ENCODE data around the gene AVPR1B.

AVPR1B gene, protein sequence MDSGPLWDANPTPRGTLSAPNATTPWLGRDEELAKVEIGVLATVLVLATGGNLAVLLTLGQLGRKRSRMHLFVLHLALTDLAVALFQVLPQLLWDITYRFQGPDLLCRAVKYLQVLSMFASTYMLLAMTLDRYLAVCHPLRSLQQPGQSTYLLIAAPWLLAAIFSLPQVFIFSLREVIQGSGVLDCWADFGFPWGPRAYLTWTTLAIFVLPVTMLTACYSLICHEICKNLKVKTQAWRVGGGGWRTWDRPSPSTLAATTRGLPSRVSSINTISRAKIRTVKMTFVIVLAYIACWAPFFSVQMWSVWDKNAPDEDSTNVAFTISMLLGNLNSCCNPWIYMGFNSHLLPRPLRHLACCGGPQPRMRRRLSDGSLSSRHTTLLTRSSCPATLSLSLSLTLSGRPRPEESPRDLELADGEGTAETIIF

DNA sequence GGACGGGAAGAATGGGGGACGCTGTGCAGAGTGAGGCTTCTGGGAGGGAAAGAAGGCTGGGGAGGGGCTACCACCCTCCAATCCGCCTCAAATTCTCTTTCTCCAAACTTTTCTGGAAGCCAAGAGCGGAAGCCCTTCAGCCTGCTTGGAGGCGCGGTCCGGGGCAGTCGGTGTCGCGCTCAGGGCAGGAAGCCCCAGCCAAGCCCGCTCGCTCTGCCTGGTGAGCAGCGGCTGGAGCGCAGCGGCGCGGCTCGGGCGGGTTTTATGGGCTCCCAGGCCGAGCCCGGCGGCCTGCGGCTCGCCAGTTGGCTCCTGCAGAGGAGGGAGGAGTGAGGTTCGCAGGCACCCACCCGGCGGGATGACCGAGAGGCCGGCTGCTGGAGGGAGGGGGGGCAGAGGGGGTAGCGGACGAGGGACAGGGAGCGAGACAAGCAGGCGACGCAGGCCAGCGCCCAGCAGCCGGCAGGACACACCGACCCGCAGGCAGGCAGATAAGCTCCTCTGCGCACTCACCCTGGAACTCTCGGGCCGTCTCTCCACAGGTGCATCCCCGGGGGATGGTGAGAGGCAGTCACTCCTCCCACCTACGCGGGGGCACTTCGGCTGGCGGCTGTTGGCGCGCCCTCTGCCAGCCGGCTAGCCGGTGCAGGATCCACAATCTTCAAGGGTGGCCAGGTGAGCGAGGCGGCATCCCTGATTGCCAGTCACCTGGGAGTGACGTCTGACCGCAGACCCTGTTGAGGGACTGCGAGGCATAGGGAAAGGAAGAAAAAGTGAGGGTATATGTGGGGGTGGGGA lies at the start of gene AVPR1B:
AVPR1B (minus strand) TSS at position 238 of the 798 bp plus-strand sequence. CDS start 498 bp downstream, outside the sequence.
- peak in 1 of 2 donors; percentile 10 for DNase-seq (ENCODE audit: extremely low read depth in 1 of 2, low read depth in 1 of 2)

DNA sequence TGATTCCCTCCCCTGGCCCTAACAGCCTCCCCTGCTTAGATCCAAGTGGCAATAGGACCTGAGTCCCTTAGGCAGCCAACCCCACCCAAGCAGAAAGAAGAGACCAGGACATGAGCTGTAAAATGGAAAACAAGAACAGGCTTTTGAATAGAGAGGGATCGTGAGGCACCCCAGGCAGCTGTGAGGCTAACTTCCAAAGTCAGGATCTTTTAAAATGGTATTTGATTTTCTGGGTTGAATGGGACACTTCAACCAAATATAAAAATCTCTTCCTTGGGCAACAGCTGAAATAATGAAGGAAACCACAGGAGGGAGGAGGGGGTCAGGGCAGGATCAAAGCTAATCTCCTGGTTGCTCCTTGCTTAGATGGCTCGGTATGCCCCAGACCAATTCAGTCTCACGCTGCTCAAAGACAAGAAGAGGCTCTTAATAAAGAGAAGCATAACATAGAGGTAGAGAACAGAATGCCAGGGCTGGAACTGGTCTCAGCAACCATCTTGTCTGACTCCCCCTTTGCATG lies 28.6 kb upstream of the AVPR1B start:
- no peak for DNase-seq (ENCODE audit: extremely low read depth in 1 of 2, low read depth in 1 of 2)

DNA sequence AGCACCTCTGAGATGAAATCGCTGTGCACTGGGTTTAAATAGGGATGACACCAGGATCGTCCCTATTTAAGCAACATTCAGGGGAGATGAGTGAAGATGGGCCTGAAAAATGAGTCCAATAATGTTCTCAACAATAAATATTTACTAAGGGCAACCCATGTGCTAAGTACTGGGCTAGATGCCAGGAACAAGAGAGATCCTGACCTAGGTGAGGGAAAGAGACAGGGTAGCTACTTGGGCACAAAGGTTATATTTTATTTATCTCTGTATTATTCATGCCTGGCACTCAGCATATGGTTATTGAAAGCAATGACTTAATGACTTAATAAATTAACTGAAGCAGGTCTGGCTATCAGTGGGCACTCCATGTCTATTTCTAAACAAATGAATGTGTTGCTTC lies 27.4 kb upstream of the AVPR1B start:
- no peak for DNase-seq (ENCODE audit: extremely low read depth in 1 of 2, low read depth in 1 of 2)

DNA sequence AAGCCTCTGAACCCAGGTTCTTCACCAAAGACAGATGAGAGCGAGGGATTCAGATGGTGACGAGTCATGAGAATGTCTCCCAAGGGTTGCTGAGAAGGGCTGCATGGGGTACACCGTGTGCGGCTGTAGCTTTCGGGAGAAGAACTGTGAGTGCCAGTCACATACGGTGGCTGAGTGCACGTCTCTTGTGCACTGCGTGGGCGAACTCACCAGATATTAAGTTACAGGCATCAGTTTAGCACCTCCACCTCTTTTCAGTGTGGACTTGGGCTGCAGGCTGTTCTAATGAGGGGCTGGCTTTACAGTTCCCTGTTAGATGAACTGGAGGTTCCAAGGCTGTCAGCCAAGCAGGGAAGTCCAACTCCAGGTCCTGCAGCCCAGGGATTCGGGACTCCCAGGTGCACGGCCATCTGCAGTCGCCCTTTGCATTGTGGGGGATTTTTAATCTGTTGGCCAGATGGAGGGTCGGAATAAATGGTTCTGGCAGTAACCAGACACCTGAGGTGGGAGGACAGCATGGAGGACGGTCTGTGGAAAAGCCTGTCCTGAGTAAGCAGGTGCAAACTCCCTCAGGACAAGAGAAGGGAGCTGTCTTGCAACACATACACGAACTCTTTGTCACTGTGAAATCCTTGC lies 26.5 kb upstream of the AVPR1B start:
- DNase-seq (ENCODE audit: extremely low read depth in 1 of 2, low read depth in 1 of 2): no peak

DNA sequence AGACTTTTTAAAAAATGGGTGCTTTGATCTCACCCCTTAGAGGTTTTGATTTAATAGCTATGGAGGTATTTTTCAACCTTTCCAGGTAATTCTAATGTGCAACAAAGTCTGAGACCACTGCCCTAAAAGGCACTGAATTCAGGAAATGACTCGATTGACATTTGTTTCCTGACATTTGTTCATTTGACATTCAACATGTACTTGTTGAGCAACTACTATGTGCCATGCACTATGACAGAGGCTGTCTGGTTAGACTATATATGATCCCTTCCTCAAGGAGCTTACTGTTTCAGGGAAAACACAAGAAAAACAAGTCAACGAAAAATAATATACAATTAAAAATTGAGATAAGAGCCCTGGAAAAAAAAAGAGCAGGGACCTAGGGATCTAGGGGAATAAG lies 25.6 kb upstream of the AVPR1B start:
- no peak for DNase-seq (ENCODE audit: extremely low read depth in 1 of 2, low read depth in 1 of 2)

DNA sequence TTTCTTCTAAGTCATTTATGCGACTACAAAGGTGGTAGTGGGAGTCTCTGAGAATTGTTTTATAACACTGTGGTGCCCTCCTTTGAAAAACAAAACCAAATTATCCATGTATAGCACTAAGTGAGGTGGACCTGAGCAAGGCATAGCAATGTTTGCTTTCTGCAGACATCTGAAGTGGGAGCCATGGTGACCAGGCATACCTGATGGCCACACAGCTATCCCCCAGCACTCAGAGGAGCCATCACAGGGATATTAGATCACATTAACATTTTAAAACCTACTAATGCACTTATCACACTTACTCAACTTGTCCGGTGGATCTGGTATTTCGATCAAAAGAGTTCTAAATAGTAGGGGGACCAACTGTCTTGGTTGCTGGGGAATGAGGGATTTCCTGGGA lies 24.8 kb upstream of the AVPR1B start:
- no peak for DNase-seq (ENCODE audit: extremely low read depth in 1 of 2, low read depth in 1 of 2)

DNA sequence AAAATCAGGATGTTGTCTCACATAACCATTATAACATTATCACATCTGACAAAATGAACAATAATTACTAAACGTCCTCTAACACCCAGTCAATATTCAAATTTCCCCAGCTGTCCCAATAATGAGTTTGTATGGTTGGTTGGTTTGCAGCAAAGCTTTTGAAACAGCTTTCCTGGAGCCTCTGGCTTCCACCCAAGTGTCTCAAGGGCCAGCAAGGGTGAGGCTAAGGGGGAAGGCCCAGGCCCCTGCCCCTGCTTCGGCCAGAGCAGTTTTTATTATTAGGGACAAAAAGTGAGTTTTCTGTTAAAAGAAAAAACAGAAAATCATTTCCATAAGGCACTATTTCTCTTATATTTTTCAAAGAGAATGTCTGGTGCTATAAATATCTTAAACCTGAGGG lies 19.1 kb upstream of the AVPR1B start:
- no peak for DNase-seq (ENCODE audit: extremely low read depth in 1 of 2, low read depth in 1 of 2)

DNA sequence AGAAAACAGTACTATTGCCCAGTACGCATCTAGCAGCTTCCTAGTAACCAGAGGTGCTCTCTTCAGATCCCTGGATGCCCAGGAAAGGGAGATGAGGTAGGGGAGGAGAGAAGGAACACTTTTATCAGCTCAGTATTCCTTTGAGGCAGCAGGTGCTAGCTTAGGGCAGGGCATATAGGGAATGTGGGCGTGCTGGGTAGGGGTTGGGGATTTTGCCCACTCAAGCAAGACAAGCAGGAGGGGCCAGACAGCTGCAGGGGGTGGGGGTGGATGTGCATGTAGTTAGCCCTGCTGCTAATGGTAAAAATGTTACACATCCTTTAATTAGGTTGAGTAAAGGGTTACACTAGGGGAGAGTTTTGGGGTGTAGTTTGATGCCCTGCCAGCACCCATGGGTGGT lies 18.1 kb upstream of the AVPR1B start:
- no peak for DNase-seq (ENCODE audit: extremely low read depth in 1 of 2, low read depth in 1 of 2)

DNA sequence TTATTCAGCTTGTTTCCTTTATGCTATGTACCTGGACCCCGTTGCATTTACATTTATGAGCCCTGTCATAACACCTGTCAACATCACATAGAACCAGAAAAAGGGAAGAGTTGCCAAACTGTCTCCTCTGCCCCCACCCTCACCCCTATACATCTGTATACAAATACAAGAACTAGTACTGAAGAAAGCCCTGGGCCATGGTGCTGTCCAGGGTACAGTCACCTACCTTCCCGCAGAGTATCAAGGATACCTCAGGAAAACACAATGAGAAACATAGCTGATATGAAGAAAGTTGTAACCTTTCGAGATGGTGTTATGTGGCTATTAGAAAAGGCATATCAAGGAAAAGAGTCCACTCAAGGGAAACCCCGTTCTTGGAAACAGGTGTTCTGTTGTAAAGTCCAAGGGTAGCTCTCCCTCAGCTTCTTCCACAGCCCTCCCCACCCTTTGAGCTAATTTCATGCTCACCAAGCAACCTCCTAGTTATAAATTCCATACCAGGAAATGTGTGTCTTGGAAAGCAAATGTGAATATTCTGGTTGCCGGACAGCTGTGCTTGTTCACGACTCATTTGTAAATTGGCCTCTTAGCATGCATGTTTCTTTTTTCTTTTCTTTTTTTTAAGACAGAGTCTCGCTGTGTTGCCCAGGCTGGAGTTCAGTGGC lies 16.7 kb upstream of the AVPR1B start:
- DNase-seq (ENCODE audit: extremely low read depth in 1 of 2, low read depth in 1 of 2): no peak

DNA sequence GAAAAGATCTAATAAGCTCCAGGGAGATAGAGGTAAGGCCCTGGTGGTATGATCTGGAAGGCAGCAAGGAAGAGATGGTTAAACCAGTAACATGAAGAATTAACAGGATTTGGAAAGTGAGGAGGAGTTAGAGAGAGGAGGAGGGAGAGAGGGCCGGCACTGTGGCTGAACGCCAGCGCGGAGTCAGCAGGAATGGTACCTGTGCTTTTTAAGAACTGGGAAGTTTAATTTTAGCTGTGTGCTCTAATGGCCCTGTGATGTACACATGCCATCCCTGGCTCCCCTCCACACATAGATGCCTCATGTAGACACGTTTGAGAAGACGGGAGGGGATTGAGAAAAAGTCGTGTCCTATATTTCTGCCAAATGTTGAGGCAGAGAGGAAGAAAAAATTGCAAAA lies 13.8 kb upstream of the AVPR1B start:
- no peak for DNase-seq (ENCODE audit: extremely low read depth in 1 of 2, low read depth in 1 of 2)

DNA sequence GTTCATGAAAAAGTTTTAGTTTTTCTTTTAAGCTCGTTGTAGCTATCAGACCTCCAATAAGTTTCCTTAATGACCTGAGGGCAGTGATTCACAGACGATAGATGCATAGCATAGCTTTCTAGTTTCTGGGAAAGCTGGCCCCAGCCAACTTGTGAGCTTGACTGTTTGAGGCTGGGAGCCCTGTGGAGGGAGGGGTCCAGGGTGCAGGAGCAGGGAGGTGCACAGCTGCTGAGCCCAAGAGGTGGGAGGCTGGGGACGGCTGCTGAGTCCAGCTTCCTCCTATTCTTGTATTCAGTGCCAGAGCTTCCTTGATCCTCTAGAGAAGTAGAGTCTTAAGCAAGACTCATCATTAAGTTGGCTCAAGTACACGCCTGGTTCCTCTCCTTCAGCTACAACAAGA lies 11.0 kb upstream of the AVPR1B start:
- no peak for DNase-seq (ENCODE audit: extremely low read depth in 1 of 2, low read depth in 1 of 2)

DNA sequence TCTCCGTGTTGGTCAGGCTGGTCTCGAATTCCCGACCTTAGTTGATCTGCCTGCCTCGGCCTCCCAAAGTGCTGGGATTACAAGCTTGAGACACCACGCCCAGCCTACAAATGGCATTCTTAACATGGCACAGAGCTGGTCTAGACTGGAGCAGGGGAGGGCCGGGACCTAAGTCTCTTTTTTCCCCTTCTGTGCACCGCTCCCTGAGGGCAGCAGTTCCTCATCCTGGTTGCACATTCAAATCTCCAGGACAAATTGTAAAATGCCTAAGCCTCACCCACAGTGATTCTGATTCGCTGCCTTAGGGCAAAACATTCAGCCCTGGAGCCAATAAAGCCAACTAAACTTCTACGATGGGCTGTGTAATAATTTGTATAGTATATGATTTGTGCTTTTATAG lies 10.1 kb upstream of the AVPR1B start:
- DNase-seq (ENCODE audit: extremely low read depth in 1 of 2, low read depth in 1 of 2): no peak

DNA sequence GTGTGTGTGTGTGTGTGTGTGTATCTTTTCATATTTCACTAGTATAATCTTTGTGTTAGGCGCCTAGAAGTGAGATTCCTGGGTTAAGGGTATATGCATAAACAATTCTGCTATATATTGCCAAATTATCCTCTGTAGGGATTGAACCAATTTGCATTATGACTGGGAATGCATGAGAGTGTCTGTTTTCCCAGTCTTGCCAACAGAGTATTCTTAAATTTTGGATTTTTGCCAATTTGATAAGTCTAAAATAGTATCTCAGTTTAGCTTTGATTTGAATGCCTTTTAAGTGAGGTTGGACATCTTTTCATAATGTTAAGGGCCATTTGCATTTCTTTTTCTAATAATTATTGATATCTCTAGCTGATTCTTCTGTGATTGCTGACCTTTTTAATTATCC lies 8.2 kb upstream of the AVPR1B start:
- DNase-seq (ENCODE audit: extremely low read depth in 1 of 2, low read depth in 1 of 2): no peak

DNA sequence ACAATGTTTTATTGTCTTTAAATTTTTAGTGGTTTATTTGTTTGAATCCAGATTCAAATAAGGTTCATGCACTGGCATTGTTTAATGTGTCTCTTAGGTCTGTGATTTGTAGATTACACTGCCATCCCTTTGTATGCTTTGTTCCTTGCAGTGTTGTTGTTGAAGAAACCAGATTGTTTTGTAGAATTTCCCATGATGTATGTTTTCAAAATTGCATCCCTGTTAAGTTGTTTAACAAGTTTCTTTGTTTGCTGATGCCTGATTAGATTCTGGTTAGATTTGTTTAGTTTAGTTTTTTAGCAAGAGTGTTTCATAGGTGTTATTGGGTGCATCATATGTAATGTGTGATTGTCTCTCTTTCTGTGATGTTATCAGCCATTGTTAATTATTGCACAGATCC lies 5.5 kb upstream of the AVPR1B start:
- no peak for DNase-seq (ENCODE audit: extremely low read depth in 1 of 2, low read depth in 1 of 2)

DNA sequence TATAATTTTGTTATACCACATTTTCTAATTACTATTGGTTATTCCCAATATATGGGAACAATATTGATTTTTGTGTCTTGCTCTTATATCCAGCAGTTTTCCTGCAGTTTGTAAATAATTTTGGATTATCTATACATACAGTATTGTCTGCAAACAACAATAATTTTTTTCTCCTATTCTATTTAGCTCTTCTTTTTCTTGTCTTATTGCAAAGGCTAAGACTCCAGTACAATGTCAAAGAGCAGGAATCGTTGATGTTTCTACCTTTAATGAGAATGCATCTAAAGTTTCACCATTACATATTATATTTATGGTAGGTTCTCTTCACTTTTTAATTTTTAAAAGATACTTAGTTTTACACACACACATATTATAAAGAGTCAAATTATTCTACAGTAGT lies 4.1 kb upstream of the AVPR1B start:
- no peak for DNase-seq (ENCODE audit: extremely low read depth in 1 of 2, low read depth in 1 of 2)

DNA sequence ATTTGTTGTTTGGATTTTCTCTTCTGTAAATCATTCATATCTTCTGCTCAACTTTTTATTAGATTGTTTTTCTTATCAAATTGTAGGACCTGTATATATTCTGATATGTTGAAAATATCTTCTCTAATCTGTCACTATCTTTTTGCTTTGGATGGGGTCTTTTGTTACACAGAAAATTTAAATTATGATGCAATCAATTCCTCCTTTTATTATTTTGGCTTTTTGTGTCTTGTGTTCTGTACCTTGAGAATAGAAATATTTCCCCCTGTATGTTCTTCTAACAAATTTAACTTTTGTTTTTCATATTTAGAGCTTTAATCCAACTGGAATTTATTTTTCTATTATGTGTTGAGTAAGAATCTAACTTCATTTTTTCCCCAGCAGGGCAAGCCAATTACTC lies 3.2 kb upstream of the AVPR1B start:
- no peak for DNase-seq (ENCODE audit: extremely low read depth in 1 of 2, low read depth in 1 of 2)

DNA sequence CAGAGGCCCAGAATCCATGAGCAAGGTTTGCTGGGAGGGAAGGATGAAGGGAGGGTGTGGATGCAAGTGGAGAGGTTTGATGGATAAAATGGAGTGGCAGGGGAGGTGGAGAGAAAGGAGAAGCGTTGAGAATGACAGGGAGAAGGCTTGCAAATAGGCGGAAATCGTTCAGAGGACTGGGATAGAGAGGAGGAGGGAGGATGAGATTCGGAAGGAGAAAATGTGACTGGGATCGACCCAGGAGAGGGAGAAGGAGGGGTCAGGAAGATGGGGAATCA lies 376 bp downstream of the AVPR1B start:
- no peak for DNase-seq (ENCODE audit: extremely low read depth in 1 of 2, low read depth in 1 of 2)

DNA sequence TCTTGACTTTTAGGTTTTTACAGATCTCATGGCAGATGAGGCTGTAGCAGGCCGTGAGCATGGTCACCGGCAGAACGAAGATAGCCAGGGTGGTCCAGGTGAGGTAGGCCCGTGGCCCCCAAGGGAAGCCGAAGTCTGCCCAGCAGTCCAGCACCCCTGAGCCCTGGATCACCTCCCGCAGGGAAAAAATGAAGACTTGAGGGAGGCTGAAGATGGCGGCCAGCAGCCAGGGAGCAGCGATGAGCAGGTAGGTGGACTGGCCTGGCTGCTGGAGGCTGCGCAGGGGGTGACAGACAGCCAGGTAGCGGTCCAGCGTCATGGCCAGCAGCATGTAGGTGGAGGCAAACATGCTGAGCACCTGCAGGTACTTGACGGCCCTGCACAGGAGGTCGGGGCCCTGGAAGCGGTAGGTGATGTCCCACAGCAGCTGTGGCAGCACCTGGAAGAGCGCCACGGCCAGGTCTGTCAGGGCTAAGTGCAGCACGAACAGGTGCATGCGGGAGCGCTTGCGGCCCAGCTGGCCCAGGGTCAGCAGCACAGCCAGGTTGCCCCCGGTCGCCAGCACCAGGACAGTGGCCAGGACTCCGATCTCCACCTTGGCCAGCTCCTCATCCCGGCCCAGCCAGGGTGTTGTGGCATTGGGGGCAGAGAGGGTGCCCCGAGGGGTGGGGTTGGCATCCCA lies 856 bp downstream of the AVPR1B start:
- no peak for DNase-seq (ENCODE audit: extremely low read depth in 1 of 2, low read depth in 1 of 2)

DNA sequence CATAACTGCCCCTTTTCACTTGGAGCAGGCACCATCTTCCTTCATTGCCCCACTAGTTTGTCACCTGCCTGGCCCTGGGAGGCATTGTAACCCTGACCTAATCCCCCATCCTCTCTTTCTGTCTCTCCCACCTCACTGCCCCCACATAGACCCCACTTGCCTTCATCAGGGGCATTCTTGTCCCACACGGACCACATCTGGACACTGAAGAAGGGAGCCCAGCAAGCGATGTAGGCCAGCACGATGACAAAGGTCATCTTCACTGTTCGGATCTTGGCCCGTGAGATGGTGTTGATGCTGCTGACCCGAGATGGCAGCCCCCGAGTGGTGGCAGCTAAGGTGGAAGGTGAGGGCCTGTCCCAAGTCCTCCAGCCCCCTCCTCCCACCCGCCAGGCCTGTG lies 1.4 kb downstream of the AVPR1B start:
- no peak for DNase-seq (ENCODE audit: extremely low read depth in 1 of 2, low read depth in 1 of 2)

All from stimulated activated CD8-positive, alpha-beta memory T cell treated with anti-CD3 and anti-CD28 coated beads, Interleukin-7, amount 100 ng/mL, for 48 hours (primary cell).